ENCODE results near the gene PDE3A.

DNA sequence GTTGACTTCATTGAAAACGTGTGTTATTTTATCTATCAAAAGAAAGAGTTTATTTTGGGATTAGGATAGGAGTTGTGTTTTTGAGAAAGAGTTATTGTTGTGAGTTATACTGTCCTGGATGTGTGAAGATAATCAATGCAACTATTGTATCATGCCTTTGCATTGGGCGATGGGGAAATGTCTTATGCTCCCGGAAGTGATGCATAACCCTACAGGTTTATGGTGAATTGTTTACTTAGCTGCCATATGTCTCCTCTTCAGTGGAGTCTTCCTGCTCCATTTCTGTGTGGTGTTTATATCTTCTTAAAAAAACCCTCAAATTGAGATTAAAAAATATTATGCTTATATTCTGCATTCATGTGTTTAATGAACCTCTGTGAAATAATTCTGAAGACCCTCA, 6.5 kb downstream of the PDE3A start:
- TF ChIP-seq, protein P1, sequence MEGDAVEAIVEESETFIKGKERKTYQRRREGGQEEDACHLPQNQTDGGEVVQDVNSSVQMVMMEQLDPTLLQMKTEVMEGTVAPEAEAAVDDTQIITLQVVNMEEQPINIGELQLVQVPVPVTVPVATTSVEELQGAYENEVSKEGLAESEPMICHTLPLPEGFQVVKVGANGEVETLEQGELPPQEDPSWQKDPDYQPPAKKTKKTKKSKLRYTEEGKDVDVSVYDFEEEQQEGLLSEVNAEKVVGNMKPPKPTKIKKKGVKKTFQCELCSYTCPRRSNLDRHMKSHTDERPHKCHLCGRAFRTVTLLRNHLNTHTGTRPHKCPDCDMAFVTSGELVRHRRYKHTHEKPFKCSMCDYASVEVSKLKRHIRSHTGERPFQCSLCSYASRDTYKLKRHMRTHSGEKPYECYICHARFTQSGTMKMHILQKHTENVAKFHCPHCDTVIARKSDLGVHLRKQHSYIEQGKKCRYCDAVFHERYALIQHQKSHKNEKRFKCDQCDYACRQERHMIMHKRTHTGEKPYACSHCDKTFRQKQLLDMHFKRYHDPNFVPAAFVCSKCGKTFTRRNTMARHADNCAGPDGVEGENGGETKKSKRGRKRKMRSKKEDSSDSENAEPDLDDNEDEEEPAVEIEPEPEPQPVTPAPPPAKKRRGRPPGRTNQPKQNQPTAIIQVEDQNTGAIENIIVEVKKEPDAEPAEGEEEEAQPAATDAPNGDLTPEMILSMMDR (conservative IDR thresholded peaks at IDR 0.05), result no peak
- TF ChIP-seq ZFX (IDR thresholded peaks at IDR 0.05), result no peak
